Astrocyte (in vitro differentiated cells and primary cell): ENCODE results near the gene SPRR4. TPM values are rescaled to one million over a fixed set of nuclear protein-coding genes. Genes with fewer than 3 reads are reported as not detected.

Source experiments
- DNase-seq: peaks from one replicate; pipeline ENCODE4 v3.0.0-alpha.2; 2010; ENCODE audit warnings: low read depth
- FAIRE-seq: peaks from 2 replicates; lab custom pipeline; 2011; peaks lifted over from hg19 to GRCh38; lab: Jason Lieb, UNC
- H2AFZ ChIP-seq: 2 replicates; pipeline ENCODE4 v1.6.0; 2012; ENCODE audit warnings: low read depth, low read length, inconsistent platforms
- H3K27ac ChIP-seq: 2 replicates; pipeline ENCODE4 v1.5.1; 2011; ENCODE audit warnings: low read depth, low read length, inconsistent platforms
- H3K27me3 ChIP-seq: 2 replicates; pipeline ENCODE4 v1.6.0; 2011; ENCODE audit warnings: low read length, inconsistent platforms; ENCODE audit not compliant: insufficient read depth
- H3K36me3 ChIP-seq: 2 replicates; pipeline ENCODE4 v1.5.1; 2011; ENCODE audit warnings: low read length, inconsistent platforms; ENCODE audit not compliant: insufficient read depth
- H3K4me1 ChIP-seq: 2 replicates; pipeline ENCODE4 v1.5.1; 2011; ENCODE audit warnings: low read length, inconsistent platforms; ENCODE audit not compliant: insufficient read depth
- H3K4me2 ChIP-seq: 2 replicates; pipeline ENCODE4 v1.6.0; 2012; ENCODE audit warnings: low read length, inconsistent platforms
- H3K4me3 ChIP-seq: 2 replicates; pipeline ENCODE4 v1.5.1; 2011; ENCODE audit warnings: low read depth, mild to moderate bottlenecking, low read length, inconsistent platforms; ENCODE audit not compliant: insufficient read depth
- H3K79me2 ChIP-seq: 2 replicates; pipeline ENCODE4 v1.6.0; 2012; ENCODE audit warnings: mild to moderate bottlenecking, low read length, inconsistent platforms; ENCODE audit not compliant: insufficient read depth
- H3K9ac ChIP-seq: 2 replicates; pipeline ENCODE4 v1.6.0; 2012; ENCODE audit warnings: mild to moderate bottlenecking, low read length, inconsistent platforms
- H3K9me3 ChIP-seq: 2 replicates; pipeline ENCODE4 v1.5.1; 2012; ENCODE audit warnings: low read depth, mild to moderate bottlenecking, low read length, inconsistent platforms; ENCODE audit not compliant: insufficient read depth
- H4K20me1 ChIP-seq: 2 replicates; pipeline ENCODE4 v1.6.0; 2012; ENCODE audit warnings: low read length, inconsistent platforms; ENCODE audit not compliant: insufficient read depth
- H3K27ac Mint-ChIP-seq: one replicate; pipeline ENCODE4 v1.8.0; 2021; ENCODE audit warnings: mild to moderate bottlenecking, mixed read lengths; ENCODE audit not compliant: unreplicated experiment
- H3K27me3 Mint-ChIP-seq: one replicate; pipeline ENCODE4 v1.8.0; 2021; ENCODE audit warnings: low read depth, mixed read lengths; ENCODE audit not compliant: unreplicated experiment
- H3K36me3 Mint-ChIP-seq: one replicate; pipeline ENCODE4 v1.8.0; 2021; ENCODE audit warnings: low read depth, mixed read lengths; ENCODE audit not compliant: unreplicated experiment
- H3K4me1 Mint-ChIP-seq: one replicate; pipeline ENCODE4 v1.8.0; 2021; ENCODE audit warnings: low read depth, mixed read lengths; ENCODE audit not compliant: unreplicated experiment
- H3K4me3 Mint-ChIP-seq: one replicate; pipeline ENCODE4 v1.8.0; 2021; ENCODE audit warnings: mild to moderate bottlenecking, moderate library complexity, mixed read lengths; ENCODE audit not compliant: unreplicated experiment
- H3K9me3 Mint-ChIP-seq: one replicate; pipeline ENCODE4 v1.8.0; 2021; ENCODE audit warnings: mild to moderate bottlenecking, mixed read lengths; ENCODE audit not compliant: unreplicated experiment
- CTCF ChIP-seq: IDR thresholded peaks from 2 replicates; pipeline ENCODE4 v1.5.1; 2011; ENCODE audit warnings: low read depth, mild to moderate bottlenecking, inconsistent platforms, low read length, moderate library complexity; ENCODE audit not compliant: insufficient read depth
- EZH2 ChIP-seq: IDR thresholded peaks from 2 replicates; pipeline ENCODE4 v1.6.1; 2012; ENCODE audit warnings: mild to moderate bottlenecking, low read length, inconsistent platforms; ENCODE audit not compliant: insufficient read depth
- total RNA-seq: library from RNA; stranded (reverse); gene quantifications from 2 replicates; pipeline ENCODE4 v1.2.1, GENCODE V29; 2021

The SPRR4 gene
- total RNA-seq, 1 donor from 2014 or later: not detected

GRCh38 chr1:152946248-152946647 is 24.2 kb upstream of the SPRR4 start:
- no peak overlapping the region for H3K9ac ChIP-seq
- no peak overlapping the region for H3K4me2 ChIP-seq
- Mint-ChIP-seq H3K4me3 (no peak overlapping the region), H3K4me1 (peaks cover 6% of the 10 kb centered on the region), H3K27ac (no peak overlapping the region), H3K27me3 (peaks cover 19% of the 10 kb centered on the region), H3K9me3 (peaks cover 1% of the 10 kb centered on the region), H3K36me3 (no peaks in the 10 kb centered on the region)
- FAIRE-seq: no peak
- H3K4me1 ChIP-seq: no peaks in the 10 kb centered on the region
- no peaks in the 10 kb centered on the region for H3K27me3 ChIP-seq
- no peak overlapping the region for H2AFZ ChIP-seq
- DNase-seq: no peak
- H3K4me3 ChIP-seq: no peak overlapping the region
- H3K9me3 ChIP-seq: no peaks in the 10 kb centered on the region
- no peak overlapping the region for H3K27ac ChIP-seq
- no peaks in the 10 kb centered on the region for H3K79me2 ChIP-seq
- H3K36me3 ChIP-seq: no peaks in the 10 kb centered on the region
- TF ChIP-seq EZH2 (no peak), CTCF (no peak)
- no peaks in the 10 kb centered on the region for H4K20me1 ChIP-seq

- H3K4me3 Mint-ChIP-seq: no peak within 1 kb of the TSS
- Histone ChIP-seq H3K27ac (no peak within 1 kb of the TSS), H3K9me3 (no peaks in the 10 kb centered on the region), H2AFZ (no peak within 1 kb of the TSS), H3K4me1 (no peaks in the 10 kb centered on the region), H4K20me1 (no peaks in the 10 kb centered on the region), H3K9ac (no peak within 1 kb of the TSS), H3K4me2 (no peak within 1 kb of the TSS), H3K79me2 (no peaks in the 10 kb centered on the region), H3K36me3 (no peaks in the 10 kb centered on the region), H3K4me3 (no peak within 1 kb of the TSS), H3K27me3 (no peaks in the 10 kb centered on the region)
- H3K27me3 Mint-ChIP-seq: peaks cover 20% of the 10 kb centered on the region
- no peak within 1 kb of the TSS for H3K27ac Mint-ChIP-seq
- H3K4me1 Mint-ChIP-seq: peaks cover 6% of the 10 kb centered on the region
- DNase-seq: no peak
- no peak for FAIRE-seq
- H3K9me3 Mint-ChIP-seq: peaks cover 4% of the 10 kb centered on the region
- no peak for TF ChIP-seq CTCF
- TF ChIP-seq EZH2: no peak
- H3K36me3 Mint-ChIP-seq: no peaks in the 10 kb centered on the region
These were observed 23.7 kb upstream of the SPRR4 start, which contains the start of gene SPRR5 for GRCh38 chr1:152946651-152947256. TSS of gene SPRR5 (plus strand) at chr1:152947206. CDS start at chr1:152948555, 1,349 bp downstream.

GRCh38 chr1:152951711-152952110 is 18.7 kb upstream of the SPRR4 start:
- Histone ChIP-seq H3K27me3 (no peaks in the 10 kb centered on the region), H2AFZ (no peak overlapping the region), H3K4me2 (no peak overlapping the region), H4K20me1 (no peaks in the 10 kb centered on the region), H3K9ac (no peak overlapping the region), H3K27ac (no peak overlapping the region), H3K4me3 (no peak overlapping the region), H3K79me2 (no peaks in the 10 kb centered on the region), H3K4me1 (no peaks in the 10 kb centered on the region), H3K9me3 (no peaks in the 10 kb centered on the region), H3K36me3 (no peaks in the 10 kb centered on the region)
- Mint-ChIP-seq H3K4me1 (peaks cover 9% of the 10 kb centered on the region), H3K4me3 (no peak overlapping the region), H3K36me3 (no peaks in the 10 kb centered on the region), H3K27ac (no peak overlapping the region), H3K27me3 (peaks cover 26% of the 10 kb centered on the region), H3K9me3 (peaks cover 4% of the 10 kb centered on the region)
- no peak for FAIRE-seq
- TF ChIP-seq CTCF (no peak), EZH2 (no peak)
- DNase-seq: no peak
